Fibroblast of lung (primary cell): ENCODE results near the gene TPCN2. TPM values are rescaled to one million over a fixed set of nuclear protein-coding genes. Genes with fewer than 3 reads are reported as not detected.

Experiments used
- DNase-seq, 2 donors: peaks; one replicate each; pipeline versions ENCODE4 v3.0.0 to v3.0.0-alpha.2; 2010; ENCODE audit warnings: low read depth in 2 of 2
- H2AFZ ChIP-seq: 2 replicates; pipeline ENCODE4 v1.5.1; 2012; ENCODE audit warnings: low read length, control low read depth, inconsistent platforms
- H3K27ac ChIP-seq: 2 replicates; pipeline ENCODE4 v1.5.1; 2011; ENCODE audit warnings: low read length, control low read depth; ENCODE audit not compliant: insufficient read depth
- H3K27me3 ChIP-seq: 2 replicates; pipeline ENCODE4 v1.5.1; 2011; ENCODE audit warnings: mild to moderate bottlenecking, low read length; ENCODE audit not compliant: control insufficient read depth, insufficient read depth
- H3K36me3 ChIP-seq: 2 replicates; pipeline ENCODE4 v1.5.1; 2011; ENCODE audit warnings: low read length; ENCODE audit not compliant: control insufficient read depth, insufficient read depth
- H3K4me1 ChIP-seq: 2 replicates; pipeline ENCODE4 v1.5.1; 2011; ENCODE audit warnings: low read length; ENCODE audit not compliant: control insufficient read depth, insufficient read depth; ENCODE audit errors: extremely low read depth
- H3K4me2 ChIP-seq: 2 replicates; pipeline ENCODE4 v1.5.1; 2011; ENCODE audit warnings: low read length, control low read depth; ENCODE audit not compliant: insufficient read depth; ENCODE audit errors: extremely low read depth
- H3K4me3 ChIP-seq, 4 experiments: fragments of 200-600 bp in 1 of 4; sonication (generic) in 1 of 4; replicated peaks in 1 of 4; 2 replicates each; pipeline ENCODE4 v1.5.1; 2011 to 2016; ENCODE audit warnings: low read length in 4 of 4, low read depth in 3 of 4, mild to moderate bottlenecking in 3 of 4, control low read depth in 2 of 4, inconsistent platforms in 1 of 4, mixed read lengths in 1 of 4; ENCODE audit not compliant: insufficient read depth in 1 of 4; ENCODE audit errors: control extremely low read depth in 1 of 4
- H3K79me2 ChIP-seq: 2 replicates; pipeline ENCODE4 v1.5.1; 2012; ENCODE audit warnings: mild to moderate bottlenecking, low read length, inconsistent platforms; ENCODE audit not compliant: control insufficient read depth, insufficient read depth
- H3K9ac ChIP-seq: 2 replicates; pipeline ENCODE4 v1.5.1; 2011; ENCODE audit warnings: mild to moderate bottlenecking, low read length, control low read depth; ENCODE audit not compliant: insufficient read depth
- H3K9me3 ChIP-seq: 2 replicates; pipeline ENCODE4 v1.5.1; 2012; ENCODE audit warnings: low read depth, low read length; ENCODE audit not compliant: control insufficient read depth, insufficient read depth
- H4K20me1 ChIP-seq: 2 replicates; pipeline ENCODE4 v1.5.1; 2011; ENCODE audit warnings: low read length; ENCODE audit not compliant: control insufficient read depth, insufficient read depth; ENCODE audit errors: extremely low read depth
- CTCF ChIP-seq, 2 donors: IDR thresholded peaks in 1 of 2; conservative IDR thresholded peaks in 1 of 2; 1 replicate in 1 of 2; 2 replicates in 1 of 2; pipeline ENCODE4 v1.5.1; 2011 to 2012; ENCODE audit warnings: low read length in 2 of 2, control low read depth in 1 of 2, inconsistent platforms in 1 of 2, low read depth in 1 of 2, mild to moderate bottlenecking in 1 of 2
- EZH2 ChIP-seq: IDR thresholded peaks from 2 replicates; pipeline ENCODE4 v1.5.1; 2012; ENCODE audit warnings: low read length, control low read depth, mild to moderate bottlenecking; ENCODE audit errors: missing control alignments
- polyA plus RNA-seq, 2 donors: library from polyadenylated mRNA; depleted of rRNA in 1 of 2; stranded (reverse) in 1 of 2; unstranded in 1 of 2; fragments of >200 nt; gene quantifications; 2 replicates each; pipeline ENCODE4 v1.2.1, GENCODE V29; 2011 to 2012; ENCODE audit warnings: missing spikeins in 1 of 2
- total RNA-seq: library from RNA; depleted of rRNA; stranded (reverse); fragments of >200 nt; gene quantifications from 2 replicates; pipeline ENCODE4 v1.2.1, GENCODE V29; 2014

TPCN2 gene
- total and polyA plus RNA-seq, 2 donors (not counting 1 experiment from before 2014, with no cell fraction given), result 9.7 to 11.7 TPM

DNA sequence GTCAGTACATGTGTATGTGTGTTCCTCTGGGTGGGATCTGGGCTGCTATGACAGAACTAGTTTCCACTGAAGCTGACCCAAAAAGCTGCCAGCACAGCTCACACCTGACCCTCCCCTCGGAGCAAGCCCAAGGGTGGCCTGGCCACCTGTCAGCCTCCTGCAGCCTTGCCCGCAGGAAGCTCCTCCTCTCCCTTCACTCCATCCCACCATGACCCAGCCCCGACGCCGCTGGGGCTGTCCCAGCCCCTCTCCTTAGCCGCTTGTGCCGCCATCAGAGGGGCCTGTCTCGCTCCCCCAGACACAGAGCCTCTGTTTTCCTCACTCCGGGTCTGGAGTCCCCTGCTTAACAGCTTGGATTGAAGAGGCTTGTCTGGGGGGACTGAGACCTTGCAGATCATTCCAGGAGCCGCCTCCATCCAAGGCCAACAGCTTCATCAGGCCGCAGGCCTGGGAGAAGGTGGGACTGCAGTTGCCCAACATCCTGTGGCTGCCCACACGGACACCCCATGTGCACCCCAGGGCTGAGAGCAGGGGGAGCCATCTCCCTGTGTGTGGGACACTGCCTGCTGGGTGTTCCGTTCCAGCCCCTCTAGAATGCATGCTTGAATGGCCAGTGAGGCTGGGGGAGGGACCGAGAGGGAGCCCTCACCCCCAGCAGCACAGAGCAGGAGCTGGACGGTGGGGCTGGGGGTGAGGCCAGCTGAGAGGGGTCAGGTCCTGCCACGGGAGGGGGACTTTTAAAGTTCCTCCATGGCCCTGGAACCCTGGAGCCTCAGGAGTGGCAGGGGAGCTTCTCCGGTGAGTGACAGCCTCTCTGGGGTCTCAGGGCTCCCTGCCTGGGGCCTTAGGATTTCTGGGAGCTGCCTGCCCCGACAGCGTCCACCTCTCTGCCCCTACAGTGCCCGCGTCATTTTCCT, 36.4 kb upstream of the TPCN2 start:
- H3K4me1 ChIP-seq, result peaks cover 39% of the 10 kb centered on the region
- peaks cover 35% of the 10 kb centered on the region for H3K79me2 ChIP-seq
- peak overlapping the region; percentile 89 for H3K9ac ChIP-seq

DNA sequence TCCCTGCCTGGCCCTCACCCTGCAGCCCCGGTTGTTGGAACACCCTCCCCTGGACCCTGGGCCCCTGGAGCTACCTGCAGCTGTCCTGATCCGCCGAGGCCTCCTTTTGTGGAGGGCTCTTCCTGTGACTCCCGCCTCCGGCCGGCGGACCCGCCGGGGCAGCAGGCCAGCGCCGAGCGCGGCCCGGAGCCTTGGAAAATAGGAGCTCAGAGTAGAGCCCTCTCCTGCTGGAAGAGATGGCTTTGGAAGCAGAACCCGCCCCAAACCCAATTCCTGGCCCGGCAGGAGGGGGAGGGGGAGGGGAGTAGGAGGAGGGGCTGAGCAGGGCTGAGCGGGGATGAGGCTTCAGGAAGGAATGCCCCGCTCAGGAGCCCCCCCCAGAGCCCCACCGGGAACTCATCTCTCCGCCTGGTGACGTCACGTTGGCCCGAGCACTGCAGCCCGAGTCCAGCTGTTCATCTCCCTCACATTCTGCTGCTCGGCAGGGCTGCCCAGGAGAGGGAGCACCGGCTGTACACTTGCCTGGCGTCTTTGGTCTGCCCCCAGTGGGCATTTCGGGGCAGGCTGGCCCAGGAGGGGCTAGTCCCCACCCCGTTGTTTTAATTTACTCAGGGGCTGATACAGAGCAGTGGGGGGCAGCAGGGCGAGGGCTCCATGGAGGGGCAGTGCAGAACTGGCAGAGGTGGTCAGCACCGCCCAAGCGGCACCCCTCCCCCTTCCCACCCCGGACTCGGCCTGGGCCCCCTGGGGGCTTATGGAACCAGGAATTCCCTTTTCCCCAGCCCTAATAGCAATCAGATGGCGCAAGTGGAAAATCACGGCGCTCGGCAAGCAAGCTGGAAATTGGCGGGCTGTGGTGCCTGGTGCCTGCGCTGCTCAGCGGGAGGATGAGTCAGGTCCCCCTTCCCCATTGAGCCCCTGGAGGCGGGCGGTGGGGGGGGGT, 35.5 kb upstream of the TPCN2 start, which contains the start of gene MRGPRF:
MRGPRF (minus strand) TSS at position 238 of the 943 bp plus-strand sequence. CDS start 3,345 bp downstream, outside the sequence.
- Histone ChIP-seq H3K9ac (peak within 1 kb of the TSS; percentile 89), H3K27ac (peak within 1 kb of the TSS; percentile 98), H3K4me1 (peaks cover 31% of the 10 kb centered on the region), H3K4me3 (peak within 1 kb of the TSS; percentile 73 to 96 (median 88)), H3K36me3 (peaks cover 10% of the 10 kb centered on the region), H3K4me2 (peak within 1 kb of the TSS; percentile 98), H2AFZ (no peak within 1 kb of the TSS), H3K9me3 (no peaks in the 10 kb centered on the region), H4K20me1 (no peaks in the 10 kb centered on the region), H3K27me3 (no peaks in the 10 kb centered on the region), H3K79me2 (peaks cover 35% of the 10 kb centered on the region)
- DNase-seq, result peak; percentile 74 to 97
- TF ChIP-seq CTCF (conservative IDR thresholded peaks at IDR 0.05 in 1 of 2, IDR thresholded peaks at IDR 0.05 in 1 of 2; ENCODE audit: low read depth in 1 of 2, low read length in 2 of 2) (peak; percentile 75 to 81), EZH2 (no peak)

More for the DNA sequence above, 36.4 kb upstream of the TPCN2 start:
- H2AFZ ChIP-seq, result no peak overlapping the region
- peak overlapping the region; percentile 98 for H3K27ac ChIP-seq
- peak; percentile 26 to 71 for DNase-seq
- peak overlapping the region; percentile 98 for H3K4me2 ChIP-seq
- H3K27me3 ChIP-seq, result no peaks in the 10 kb centered on the region
- H3K36me3 ChIP-seq, result peaks cover 12% of the 10 kb centered on the region
- peak in 1 of 2 donors; percentile 5 for TF ChIP-seq CTCF (conservative IDR thresholded peaks at IDR 0.05 in 1 of 2, IDR thresholded peaks at IDR 0.05 in 1 of 2; ENCODE audit: low read depth in 1 of 2, low read length in 2 of 2)
- no peak for TF ChIP-seq EZH2
- H3K9me3 ChIP-seq, result no peaks in the 10 kb centered on the region
- peak overlapping the region; percentile 73 to 96 (median 88) for H3K4me3 ChIP-seq
- no peaks in the 10 kb centered on the region for H4K20me1 ChIP-seq
